Hepatocyte (in vitro differentiated cells): ENCODE measurements around the gene RARA. TPM values are rescaled to one million over a fixed set of nuclear protein-coding genes. Genes with fewer than 3 reads are reported as not detected.

Source experiments
- DNase-seq: peaks from one replicate; pipeline ENCODE4 v3.0.0-alpha.2; 2016; ENCODE audit warnings: low spot score
- H2AFZ ChIP-seq: fragments of 200-600 bp; sonication (generic); 2 replicates; pipeline ENCODE4 v1.6.0; 2016; ENCODE audit warnings: antibody characterized with exemption, mild to moderate bottlenecking
- H3K27ac ChIP-seq: fragments of 200-600 bp; sonication (generic); 2 replicates; pipeline ENCODE4 v1.5.1; 2016; ENCODE audit warnings: mild to moderate bottlenecking
- H3K27me3 ChIP-seq: fragments of 200-600 bp; sonication (generic); 2 replicates; pipeline ENCODE4 v1.6.1; 2016
- H3K36me3 ChIP-seq: fragments of 200-600 bp; sonication (generic); replicated peaks from 2 replicates; pipeline ENCODE4 v1.5.1; 2016; ENCODE audit warnings: low read depth; ENCODE audit not compliant: insufficient read depth
- H3K4me1 ChIP-seq: fragments of 200-600 bp; sonication (generic); 2 replicates; pipeline ENCODE4 v1.5.1; 2016; ENCODE audit warnings: mild to moderate bottlenecking, moderate library complexity; ENCODE audit not compliant: insufficient read depth
- H3K4me2 ChIP-seq: fragments of 200-600 bp; sonication (generic); 2 replicates; pipeline ENCODE4 v1.6.0; 2016
- H3K4me3 ChIP-seq: fragments of 200-600 bp; sonication (generic); 2 replicates; pipeline ENCODE4 v1.5.1; 2016; ENCODE audit warnings: mild to moderate bottlenecking
- H3K79me2 ChIP-seq: fragments of 200-600 bp; sonication (generic); 2 replicates; pipeline ENCODE4 v1.6.0; 2017; ENCODE audit warnings: mild to moderate bottlenecking
- H3K9me2 ChIP-seq: fragments of 200-600 bp; sonication (generic); replicated peaks from 2 replicates; pipeline ENCODE4 v1.6.0; 2017; ENCODE audit warnings: mild to moderate bottlenecking; ENCODE audit not compliant: insufficient read depth
- H3K9me3 ChIP-seq: fragments of 200-600 bp; sonication (generic); 2 replicates; pipeline ENCODE4 v1.5.1; 2016; ENCODE audit warnings: low read depth, mild to moderate bottlenecking
- H4K20me1 ChIP-seq: fragments of 200-600 bp; sonication (generic); 2 replicates; pipeline ENCODE4 v1.6.0; 2016; ENCODE audit warnings: mild to moderate bottlenecking; ENCODE audit not compliant: insufficient read depth, poor library complexity, severe bottlenecking
- EZH2 ChIP-seq: fragments of 200-600 bp; sonication (generic); IDR thresholded peaks from 2 replicates; pipeline ENCODE4 v1.6.1; 2016; ENCODE audit warnings: antibody characterized with exemption, mild to moderate bottlenecking, borderline replicate concordance
- EZH2phosphoT487 ChIP-seq: fragments of 200-600 bp; sonication (generic); IDR thresholded peaks from one replicate; pipeline ENCODE4 v1.6.1; 2018; ENCODE audit warnings: antibody characterized with exemption, mild to moderate bottlenecking, low read depth, moderate library complexity; ENCODE audit not compliant: unreplicated experiment, severe bottlenecking
- WGBS: methylation state at CpG from one replicate; pipeline ENCODE4 v1.1.6; 2016; ENCODE audit warnings: low lambda C conversion rate; ENCODE audit errors: missing lambda C conversion rate; 5-methylcytosine and 5-hydroxymethylcytosine counted together
- polyA plus RNA-seq: library from polyadenylated mRNA; unstranded; fragments of >200 nt; fragmentation: Nextera tagmentation; extraction: Ambion mirVana; gene quantifications from 2 replicates; pipeline ENCODE4 v1.2.1, GENCODE V29; 2016
- total RNA-seq: library from RNA; depleted of rRNA; stranded (reverse); fragments of >200 nt; gene quantifications from 2 replicates; pipeline ENCODE4 v1.2.3, GENCODE V29; 2014
- TF ChIP-seq, protein P1 (sequence below): fragments of 200-600 bp; sonication (generic); IDR thresholded peaks from 2 replicates; pipeline ENCODE4 v1.5.1; 2016; ENCODE audit warnings: antibody characterized with exemption, mild to moderate bottlenecking; ENCODE audit not compliant: poor library complexity

Gene RARA
- total and polyA plus RNA-seq, 2 experiments from 2014 or later = 30.0 to 33.1 TPM

DNA sequence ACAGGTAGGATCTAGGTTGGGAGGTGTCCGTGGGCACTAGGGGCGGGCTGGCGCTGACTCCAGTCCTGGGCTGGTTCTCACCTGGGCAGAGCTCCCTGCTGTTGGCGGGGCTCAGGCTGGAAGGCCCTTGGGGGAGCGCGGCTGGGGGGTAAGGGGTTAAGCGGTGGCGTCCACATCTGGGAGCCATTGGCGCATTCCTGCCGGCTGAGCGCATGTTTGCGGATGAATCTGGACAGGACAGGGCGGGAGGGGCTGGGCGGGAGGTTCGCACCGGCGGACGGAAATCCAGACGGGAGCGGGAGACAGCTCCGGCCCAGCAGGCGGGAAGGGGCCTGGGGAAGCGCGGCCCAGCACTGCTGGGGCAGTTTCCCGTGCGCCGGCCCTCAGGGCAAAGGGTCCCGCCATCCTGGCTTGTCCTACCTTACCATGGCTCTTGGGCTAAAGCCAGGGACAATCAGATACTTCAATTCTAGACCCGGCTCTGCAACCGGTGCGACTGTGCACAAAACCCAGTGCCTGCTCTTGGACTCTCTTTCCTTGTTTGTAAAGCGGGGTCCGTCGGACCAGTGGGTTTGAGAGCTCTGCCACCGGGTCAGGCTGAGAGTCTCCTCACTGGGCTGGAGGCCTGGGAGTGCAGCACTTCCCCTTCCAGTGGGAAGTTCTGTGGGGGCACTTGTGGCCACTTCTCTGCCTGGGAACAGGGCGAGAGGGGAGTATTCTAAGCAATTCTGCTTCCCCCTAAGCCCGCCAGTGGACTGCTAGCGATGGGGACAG, 7.8 kb downstream of the RARA start:
- Histone ChIP-seq H2AFZ (peak overlapping the region; percentile 43), H3K4me1 (peaks cover 76% of the 10 kb centered on the region), H3K27ac (peak overlapping the region; percentile 95), H3K36me3 (no peaks in the 10 kb centered on the region), H3K9me2 (no peaks in the 10 kb centered on the region), H4K20me1 (peaks cover 31% of the 10 kb centered on the region), H3K4me3 (no peak overlapping the region), H3K27me3 (no peaks in the 10 kb centered on the region), H3K79me2 (peaks cover 75% of the 10 kb centered on the region), H3K4me2 (peak overlapping the region; percentile 87), H3K9me3 (no peaks in the 10 kb centered on the region)
- DNase-seq = peak; percentile 88
- 8% methylated on average over 27 of the region's 38 CpGs for WGBS
- TF ChIP-seq, protein P1, sequence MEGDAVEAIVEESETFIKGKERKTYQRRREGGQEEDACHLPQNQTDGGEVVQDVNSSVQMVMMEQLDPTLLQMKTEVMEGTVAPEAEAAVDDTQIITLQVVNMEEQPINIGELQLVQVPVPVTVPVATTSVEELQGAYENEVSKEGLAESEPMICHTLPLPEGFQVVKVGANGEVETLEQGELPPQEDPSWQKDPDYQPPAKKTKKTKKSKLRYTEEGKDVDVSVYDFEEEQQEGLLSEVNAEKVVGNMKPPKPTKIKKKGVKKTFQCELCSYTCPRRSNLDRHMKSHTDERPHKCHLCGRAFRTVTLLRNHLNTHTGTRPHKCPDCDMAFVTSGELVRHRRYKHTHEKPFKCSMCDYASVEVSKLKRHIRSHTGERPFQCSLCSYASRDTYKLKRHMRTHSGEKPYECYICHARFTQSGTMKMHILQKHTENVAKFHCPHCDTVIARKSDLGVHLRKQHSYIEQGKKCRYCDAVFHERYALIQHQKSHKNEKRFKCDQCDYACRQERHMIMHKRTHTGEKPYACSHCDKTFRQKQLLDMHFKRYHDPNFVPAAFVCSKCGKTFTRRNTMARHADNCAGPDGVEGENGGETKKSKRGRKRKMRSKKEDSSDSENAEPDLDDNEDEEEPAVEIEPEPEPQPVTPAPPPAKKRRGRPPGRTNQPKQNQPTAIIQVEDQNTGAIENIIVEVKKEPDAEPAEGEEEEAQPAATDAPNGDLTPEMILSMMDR = no peak
- TF ChIP-seq EZH2phosphoT487 (no peak), EZH2 (no peak)

DNA sequence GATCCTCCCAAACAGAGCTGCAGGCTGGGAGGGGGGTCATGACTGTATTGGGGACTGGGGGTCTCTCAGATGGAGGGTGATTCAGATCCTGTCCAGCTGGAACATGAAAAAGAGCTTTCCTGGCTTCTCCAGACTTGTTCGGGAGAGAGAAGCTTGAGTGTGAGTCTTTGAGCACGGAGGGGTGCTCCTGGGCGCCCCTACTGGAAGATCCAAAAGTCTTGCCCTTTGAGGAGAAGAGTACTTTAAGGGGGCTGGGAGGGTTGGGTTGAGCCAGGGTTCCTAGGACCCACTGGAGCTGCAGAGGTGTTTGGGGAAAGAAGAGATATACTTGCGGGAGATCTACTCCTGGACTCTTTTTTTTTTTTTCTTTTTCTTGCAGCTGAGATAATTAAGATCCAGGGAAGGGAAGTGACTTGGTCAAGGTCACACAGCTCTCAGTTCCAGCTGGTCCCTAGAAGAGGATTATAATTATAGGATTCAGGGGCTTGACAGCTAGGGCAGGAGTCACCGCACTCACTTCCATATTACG, 8.4 kb downstream of the RARA start:
- Histone ChIP-seq H3K79me2 (peaks cover 75% of the 10 kb centered on the region), H4K20me1 (peaks cover 37% of the 10 kb centered on the region), H2AFZ (no peak overlapping the region), H3K27me3 (no peaks in the 10 kb centered on the region), H3K27ac (peak overlapping the region; percentile 95), H3K4me3 (peak overlapping the region; percentile 22), H3K9me2 (no peaks in the 10 kb centered on the region), H3K4me2 (peak overlapping the region; percentile 87), H3K4me1 (peaks cover 78% of the 10 kb centered on the region), H3K36me3 (no peaks in the 10 kb centered on the region), H3K9me3 (no peaks in the 10 kb centered on the region)
- WGBS = 11% methylated on average over 6 of the region's 6 CpGs
- peak; percentile 74 for DNase-seq
- no peak for TF ChIP-seq EZH2
- TF ChIP-seq EZH2phosphoT487 = no peak
- TF ChIP-seq, protein P1 = peak; percentile 50

DNA sequence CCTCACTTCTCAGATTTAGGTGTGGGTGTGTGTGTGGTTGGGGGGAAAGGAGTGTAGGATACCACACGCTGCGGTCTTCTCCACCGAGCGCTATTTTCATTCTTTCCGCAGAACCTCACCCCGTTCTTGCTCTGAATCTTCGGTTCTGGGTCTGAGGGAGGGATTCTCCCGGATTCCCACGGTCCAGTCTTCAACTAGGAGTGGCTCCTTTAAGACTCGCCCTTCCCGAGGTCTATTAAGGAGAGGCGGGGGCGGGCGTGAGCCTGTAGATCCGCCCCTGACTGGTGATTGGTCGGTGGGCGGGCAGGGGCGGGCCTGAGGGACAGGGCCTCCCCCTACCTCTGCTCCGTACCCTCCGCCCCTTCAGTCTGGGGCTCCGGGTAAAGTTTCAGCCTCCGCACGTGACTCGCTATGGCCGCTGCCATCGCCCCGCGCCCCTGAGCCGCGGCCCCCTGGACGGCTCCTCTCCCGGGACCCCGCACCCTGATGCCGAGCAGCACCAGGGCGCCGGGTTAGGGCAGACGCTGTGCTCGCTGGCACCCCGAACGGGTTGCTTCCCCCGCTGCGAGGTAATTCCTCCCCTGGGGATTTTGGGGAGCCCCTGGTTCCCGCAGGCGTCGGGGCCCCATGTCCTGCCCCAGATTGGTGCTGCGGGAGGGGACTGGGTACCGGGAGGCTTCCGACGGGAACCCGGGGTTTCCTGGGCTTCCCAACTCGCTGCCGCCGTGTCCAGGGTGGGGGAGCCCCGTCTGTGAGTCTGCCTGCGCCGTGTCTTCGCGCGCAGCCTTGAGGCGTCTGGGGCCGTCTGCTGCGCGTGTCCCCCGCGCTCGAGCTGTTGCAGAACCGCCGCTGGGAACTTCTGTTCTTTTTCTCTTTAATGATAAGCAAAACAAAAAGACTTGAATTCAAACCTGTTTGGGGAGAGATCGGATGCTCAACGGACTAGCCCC, 9.2 kb downstream of the RARA start:
- peaks cover 75% of the 10 kb centered on the region for H3K79me2 ChIP-seq

More for the DNA sequence above, 9.2 kb downstream of the RARA start:
- H3K27me3 ChIP-seq = no peaks in the 10 kb centered on the region
- peak overlapping the region; percentile 87 for H3K4me2 ChIP-seq
- peak; percentile 99 for DNase-seq
- WGBS = under 1% methylated on average over 55 of the region's 70 CpGs
- H3K9me3 ChIP-seq = no peaks in the 10 kb centered on the region
- TF ChIP-seq, protein P1 = no peak
- TF ChIP-seq EZH2 (no peak), EZH2phosphoT487 (no peak)
- peak overlapping the region; percentile 92 for H3K4me3 ChIP-seq
- H3K27ac ChIP-seq = peak overlapping the region; percentile 95
- H3K36me3 ChIP-seq = no peaks in the 10 kb centered on the region
- H2AFZ ChIP-seq = peak overlapping the region; percentile 51
- peaks cover 85% of the 10 kb centered on the region for H3K4me1 ChIP-seq
- H4K20me1 ChIP-seq = peaks cover 45% of the 10 kb centered on the region
- H3K9me2 ChIP-seq = no peaks in the 10 kb centered on the region
